ENCODE data around the gene TUBGCP5.
"Not testable (repeated sequence)": the region's sequence is repeated elsewhere in the genome, so short reads cannot be mapped to it uniquely, and the experiment has no call there.

The TUBGCP5 gene

GRCh38 chr15:23039143-23039916 is at the start of gene TUBGCP5:
Gene TUBGCP5, minus strand, starts transcription at chr15:23039569. Its CDS starts 26 bp downstream, at chr15:23039543.
- peak; percentile 95 to 96 for DNase-seq (ENCODE audit: low read depth in 2 of 2)

DNA sequence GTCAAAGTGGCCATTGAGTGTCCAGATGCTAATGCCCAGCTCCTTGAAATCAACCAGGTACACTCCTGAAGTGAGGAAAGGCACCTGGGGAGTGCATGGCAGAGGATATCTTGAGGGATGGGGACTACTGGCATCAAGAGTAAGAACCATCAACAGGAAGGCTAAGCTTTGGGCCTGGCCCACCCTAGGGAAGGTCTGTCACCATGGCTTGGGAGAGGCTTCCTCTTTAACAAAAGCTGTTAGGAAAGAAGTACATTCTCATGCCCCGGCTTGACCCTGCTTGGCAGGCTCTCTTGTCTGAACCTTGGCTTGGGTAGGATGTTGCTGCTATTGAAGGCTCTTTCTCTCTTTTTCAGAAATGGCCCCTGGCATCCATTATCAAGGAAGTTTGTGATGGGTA is 43.7 kb upstream of the TUBGCP5 start:
- no peak for DNase-seq (ENCODE audit: low read depth in 2 of 2)

DNA sequence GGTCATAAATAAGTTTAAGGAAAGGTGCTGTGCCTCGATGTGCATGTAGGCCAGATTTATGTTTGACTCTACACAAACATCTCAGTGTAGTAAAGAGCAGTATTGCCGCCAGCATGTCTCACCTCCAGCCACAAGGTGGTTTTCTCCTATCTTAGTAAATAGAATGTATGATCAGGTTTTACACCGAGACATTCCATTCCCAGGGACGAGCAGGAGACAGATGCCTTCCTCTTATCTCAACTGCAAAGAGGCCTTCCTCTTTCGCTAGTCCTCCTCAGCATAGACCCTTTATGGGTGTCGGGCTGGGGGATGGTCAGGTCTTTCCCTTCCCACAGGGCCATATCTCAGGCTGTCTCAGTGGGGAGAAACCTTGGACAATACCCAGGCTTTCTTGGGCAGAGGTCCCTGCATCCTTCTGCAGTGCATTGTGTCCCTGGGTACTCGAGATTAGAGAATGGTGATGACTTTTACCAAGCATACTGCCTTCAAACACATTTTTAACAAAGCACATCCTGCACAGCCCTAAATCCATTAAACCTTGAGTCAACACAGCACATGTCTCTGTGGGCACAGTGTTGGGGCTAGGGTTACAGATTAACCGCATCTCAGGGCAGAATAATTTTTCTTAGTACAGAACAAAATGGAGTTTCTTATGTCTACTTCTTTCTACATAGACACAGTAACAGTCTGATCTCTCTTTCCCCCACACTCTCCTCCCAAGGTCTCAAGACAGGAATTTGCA is 42.8 kb upstream of the TUBGCP5 start:
- not testable (repeated sequence) for DNase-seq (ENCODE audit: low read depth in 2 of 2)

DNA sequence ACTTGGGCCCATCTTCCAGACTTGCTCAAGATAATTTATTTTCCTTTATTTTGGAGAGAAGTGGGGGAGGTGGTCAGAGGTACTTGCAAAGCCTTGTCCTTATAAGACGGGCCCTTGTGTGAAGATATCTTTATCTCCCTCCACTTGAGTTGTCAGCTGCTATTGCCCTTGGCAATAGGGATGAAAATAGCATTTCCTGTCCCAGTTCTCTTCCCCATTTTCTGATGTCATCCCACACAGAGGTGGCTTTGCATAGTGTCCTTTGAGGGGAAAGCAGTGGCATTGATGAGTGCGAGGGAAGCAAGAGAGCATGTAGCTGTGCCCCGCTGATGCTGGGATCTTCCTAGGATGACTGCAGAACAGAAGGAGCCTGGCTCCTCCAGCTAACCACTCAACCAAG is 41.9 kb upstream of the TUBGCP5 start:
- no peak for DNase-seq (ENCODE audit: low read depth in 2 of 2)

- DNase-seq (ENCODE audit: low read depth in 2 of 2), result no peak
Observed at GRCh38 chr15:23079766-23080165, 40.4 kb upstream of the TUBGCP5 start.

DNA sequence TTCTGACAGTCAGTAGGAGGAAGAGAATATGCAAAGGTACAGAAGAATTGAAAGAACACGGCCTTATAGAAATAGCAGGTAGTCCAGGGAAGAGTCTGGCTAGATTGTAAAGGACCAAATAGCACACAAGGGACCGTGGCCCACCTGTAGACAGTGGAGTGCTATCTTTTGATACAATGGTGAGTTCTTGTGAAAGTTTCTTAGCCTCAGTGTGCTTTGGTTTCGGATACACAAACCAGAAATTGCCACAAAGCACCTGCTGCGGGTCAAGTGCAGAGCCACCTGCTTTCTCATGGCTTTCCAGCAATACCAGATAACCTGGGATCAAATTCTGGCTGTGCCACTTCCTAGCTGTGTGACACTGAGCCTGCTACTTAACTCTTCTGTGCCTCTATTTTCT is 36.6 kb upstream of the TUBGCP5 start:
- no peak for DNase-seq (ENCODE audit: low read depth in 2 of 2)

DNA sequence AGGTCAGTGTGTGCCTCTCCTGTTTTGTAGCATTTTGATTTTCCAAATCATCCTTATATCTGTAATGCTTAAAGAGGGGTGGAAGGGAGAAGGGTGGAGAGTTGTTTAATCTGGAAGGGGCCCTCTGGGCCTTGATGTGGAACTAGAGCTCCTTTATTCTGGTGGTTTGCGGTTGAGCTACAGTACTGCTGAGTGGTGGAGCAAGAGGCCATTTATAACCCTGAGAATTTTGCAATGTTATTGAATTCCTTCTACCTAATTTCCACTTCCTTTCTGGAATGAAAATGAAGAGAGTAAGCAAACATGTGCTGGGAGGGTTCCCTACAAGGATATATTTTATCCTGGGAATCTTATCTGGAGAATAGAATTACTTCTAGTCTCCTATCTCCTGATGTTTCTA is 35.3 kb upstream of the TUBGCP5 start:
- no peak for DNase-seq (ENCODE audit: low read depth in 2 of 2)

- no peak for DNase-seq (ENCODE audit: low read depth in 2 of 2)
Observed at GRCh38 chr15:23073890-23074646, 34.7 kb upstream of the TUBGCP5 start.

DNA sequence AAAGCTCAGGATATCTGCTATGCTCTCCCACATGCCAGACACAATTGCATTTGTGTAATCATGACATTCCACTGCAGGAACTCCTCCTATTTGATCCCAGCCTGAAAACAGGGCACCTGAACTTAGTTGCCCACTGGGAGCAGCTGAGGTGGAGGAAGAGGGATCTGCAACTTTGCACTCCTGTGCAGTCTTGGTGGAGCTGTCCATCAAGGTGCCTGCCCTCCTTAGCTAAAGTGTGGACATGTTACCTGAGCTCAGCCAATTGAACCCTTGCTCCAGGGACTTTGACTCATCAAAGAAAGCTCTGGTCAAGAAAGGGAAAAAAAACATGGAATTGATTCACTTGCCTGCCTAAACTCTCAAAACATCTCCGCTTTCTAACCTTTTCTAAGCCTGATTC is 33.3 kb upstream of the TUBGCP5 start:
- no peak for DNase-seq (ENCODE audit: low read depth in 2 of 2)

DNA sequence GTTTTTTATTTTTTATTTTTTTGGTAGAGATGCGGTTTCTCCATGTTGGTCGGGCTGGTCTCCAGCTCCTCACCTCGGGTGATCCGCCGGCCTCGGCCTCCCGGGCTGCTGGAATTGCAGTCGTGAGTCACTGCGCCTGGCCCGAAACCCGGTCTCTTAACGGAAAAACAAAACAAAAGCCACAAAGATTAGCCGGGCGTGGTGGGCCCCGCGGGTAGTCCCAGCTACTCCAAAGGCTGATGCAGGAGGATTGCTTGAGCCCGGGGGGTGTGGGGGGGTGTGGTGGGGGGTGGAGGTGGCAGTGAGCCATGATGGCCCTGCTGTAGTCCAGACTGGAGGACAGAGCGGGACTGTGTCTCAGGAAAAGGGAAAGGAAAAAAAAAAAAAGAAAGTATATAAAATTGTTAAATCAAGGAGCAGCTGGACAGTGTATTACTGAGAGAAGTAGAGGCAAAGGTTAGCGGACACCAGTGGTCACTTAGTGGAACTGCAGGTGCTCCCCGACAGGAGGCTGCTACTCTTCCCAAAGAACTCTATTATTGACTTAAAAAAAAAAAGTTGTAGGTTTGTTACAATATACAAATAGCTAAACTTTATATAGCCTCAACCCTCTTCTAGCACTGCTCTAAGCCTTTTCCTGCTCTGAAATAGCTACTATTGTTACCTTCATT is 30.3 kb upstream of the TUBGCP5 start:
- DNase-seq (ENCODE audit: low read depth in 2 of 2), result no peak

GRCh38 chr15:23067416-23067815 is 28.0 kb upstream of the TUBGCP5 start:
- no peak for DNase-seq (ENCODE audit: low read depth in 2 of 2)

- DNase-seq (ENCODE audit: low read depth in 2 of 2), result no peak
Observed at GRCh38 chr15:23065836-23066235, 26.5 kb upstream of the TUBGCP5 start.

GRCh38 chr15:23064156-23064555 is 24.8 kb upstream of the TUBGCP5 start:
- DNase-seq (ENCODE audit: low read depth in 2 of 2), result no peak

DNA sequence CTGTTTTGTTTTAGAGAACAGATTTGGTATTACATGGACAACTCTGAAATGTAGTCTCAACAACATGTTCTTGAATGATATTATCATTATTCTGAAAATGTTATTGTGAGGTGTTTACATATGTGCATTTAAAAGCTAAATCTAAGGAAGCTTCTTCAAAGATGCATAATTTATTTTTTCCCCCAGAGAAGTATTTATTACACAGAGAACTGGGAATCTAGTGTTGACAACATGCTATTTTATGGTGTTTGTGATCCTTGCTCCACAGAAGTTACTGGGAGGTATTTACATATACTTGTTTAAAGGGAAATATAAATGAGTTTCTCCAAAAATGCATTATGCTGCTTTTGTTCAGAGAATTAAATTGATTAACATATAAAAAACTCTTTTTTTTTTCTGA is 18.3 kb upstream of the TUBGCP5 start:
- no peak for DNase-seq (ENCODE audit: low read depth in 2 of 2)

GRCh38 chr15:23055316-23055715 is 15.9 kb upstream of the TUBGCP5 start:
- DNase-seq (ENCODE audit: low read depth in 2 of 2), result no peak

GRCh38 chr15:23052522-23052921 is 13.2 kb upstream of the TUBGCP5 start:
- DNase-seq (ENCODE audit: low read depth in 2 of 2), result no peak

GRCh38 chr15:23050708-23051107 is 11.3 kb upstream of the TUBGCP5 start:
- DNase-seq (ENCODE audit: low read depth in 2 of 2), result no peak

DNA sequence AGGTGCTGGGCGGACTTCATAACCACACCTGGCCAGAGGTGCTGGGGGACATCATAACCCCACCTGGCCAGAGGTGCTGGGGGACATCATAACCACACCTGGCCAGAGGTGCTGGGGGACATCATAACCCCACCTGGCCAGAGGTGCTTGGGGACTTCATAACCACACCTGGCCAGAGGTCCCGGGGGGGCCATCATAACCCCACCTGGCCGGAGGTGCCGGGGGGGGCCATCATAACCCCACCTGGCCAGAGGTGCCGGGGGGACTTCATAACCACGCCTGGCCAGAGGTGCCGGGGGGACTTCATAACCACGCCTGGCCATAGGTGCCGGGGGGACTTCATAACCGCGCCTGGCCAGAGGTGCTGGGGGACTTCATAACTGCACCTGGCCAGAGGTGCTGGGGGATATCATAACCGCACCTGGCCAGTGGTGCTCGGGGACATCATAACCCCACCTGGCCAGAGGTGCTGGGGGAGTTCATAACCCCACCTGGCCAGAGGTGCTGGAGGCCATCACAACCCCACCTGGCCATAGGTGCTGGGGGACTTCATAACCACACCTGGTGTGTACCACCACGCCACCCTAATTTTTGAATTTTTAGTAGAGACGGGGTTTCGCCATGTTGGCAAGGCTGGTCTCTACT is 10.7 kb upstream of the TUBGCP5 start:
- no peak for DNase-seq (ENCODE audit: low read depth in 2 of 2)

DNA sequence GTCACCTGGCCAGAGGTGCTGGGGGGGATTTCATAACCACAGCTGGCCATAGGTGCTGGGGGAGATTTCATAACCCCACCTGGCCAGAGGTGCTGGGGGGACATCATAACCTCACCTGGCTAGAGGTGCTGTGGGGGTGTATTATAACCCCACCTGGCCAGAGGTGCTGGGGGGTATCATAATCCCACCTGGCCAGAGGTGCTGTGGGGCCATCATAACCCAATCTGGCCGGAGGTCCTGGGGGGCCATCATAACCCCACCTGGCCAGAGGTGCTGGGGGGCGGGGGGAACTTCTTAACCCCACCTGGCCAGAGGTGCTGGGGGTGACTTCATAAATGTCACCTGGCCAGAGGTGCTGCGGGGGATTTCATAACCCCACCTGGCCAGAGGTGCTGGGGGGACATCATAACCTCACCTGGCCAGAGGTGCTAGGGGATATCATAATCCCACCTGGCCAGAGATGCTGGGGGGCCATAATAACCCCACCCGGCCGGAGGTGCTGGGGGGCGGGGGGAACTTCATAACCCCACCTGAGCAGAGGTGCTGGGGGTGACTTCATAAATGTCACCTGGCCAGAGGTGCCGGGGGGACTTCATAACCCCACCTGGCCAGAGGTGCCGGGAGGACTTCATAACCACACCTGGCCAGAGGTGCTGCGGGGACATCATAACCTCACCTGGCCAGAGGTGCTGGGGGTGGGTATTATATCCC is 9.4 kb upstream of the TUBGCP5 start:
- DNase-seq (ENCODE audit: low read depth in 2 of 2), result not testable (repeated sequence)

DNA sequence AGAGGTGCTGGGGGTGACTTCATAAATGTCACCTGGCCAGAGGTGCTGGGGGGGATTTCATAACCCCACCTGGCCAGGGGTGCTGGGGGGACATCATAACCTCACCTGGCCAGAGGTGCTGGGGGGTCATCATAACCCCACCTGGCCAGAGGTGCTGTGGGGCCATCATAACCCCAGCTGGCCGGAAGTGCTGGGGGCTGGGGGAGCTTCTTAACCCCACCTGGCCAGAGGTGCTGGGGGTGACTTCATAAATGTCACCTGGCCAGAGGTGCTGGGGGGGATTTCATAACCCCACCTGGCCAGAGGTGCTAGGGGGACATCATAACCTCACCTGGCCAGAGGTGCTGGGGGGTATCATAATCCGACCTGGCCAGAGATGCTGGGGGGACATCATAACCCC is 4.6 kb upstream of the TUBGCP5 start:
- not testable (repeated sequence) for DNase-seq (ENCODE audit: low read depth in 2 of 2)

DNA sequence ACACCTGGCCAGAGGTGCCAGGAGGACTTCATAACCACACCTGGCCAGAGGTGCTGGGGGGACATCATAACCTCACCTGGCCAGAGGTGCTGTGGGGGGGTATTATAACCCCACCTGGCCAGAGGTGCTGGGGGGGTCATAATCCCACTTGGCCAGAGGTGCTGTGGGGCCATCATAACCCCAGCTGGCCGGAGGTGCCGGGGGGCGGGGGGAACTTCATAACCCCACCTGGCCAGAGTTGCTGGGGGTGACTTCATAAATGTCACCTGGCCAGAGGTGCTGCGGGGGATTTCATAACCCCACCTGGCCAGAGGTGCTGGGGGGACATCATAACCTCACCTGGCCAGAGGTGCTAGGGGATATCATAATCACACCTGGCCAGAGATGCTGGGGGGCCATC is 4.2 kb upstream of the TUBGCP5 start:
- not testable (repeated sequence) for DNase-seq (ENCODE audit: low read depth in 2 of 2)
